DND-41 (cell line): ENCODE results near the gene ATP7A.

Source experiments
- EZH2 ChIP-seq: IDR thresholded peaks from 3 replicates; pipeline ENCODE4 v1.6.1; 2012; ENCODE audit warnings: borderline replicate concordance, low read depth, mild to moderate bottlenecking, moderate library complexity, low read length, inconsistent platforms; ENCODE audit not compliant: severe bottlenecking
- TF ChIP-seq, protein P1 (sequence below): IDR thresholded peaks from 2 replicates; pipeline ENCODE4 v1.5.1; 2012; ENCODE audit warnings: borderline replicate concordance, low read length, moderate library complexity, mild to moderate bottlenecking; ENCODE audit not compliant: poor library complexity, severe bottlenecking; ENCODE audit errors: extremely low read depth

GRCh38 chrX:77922787-77923186, 12.3 kb downstream of the ATP7A start:
- TF ChIP-seq, protein P1, sequence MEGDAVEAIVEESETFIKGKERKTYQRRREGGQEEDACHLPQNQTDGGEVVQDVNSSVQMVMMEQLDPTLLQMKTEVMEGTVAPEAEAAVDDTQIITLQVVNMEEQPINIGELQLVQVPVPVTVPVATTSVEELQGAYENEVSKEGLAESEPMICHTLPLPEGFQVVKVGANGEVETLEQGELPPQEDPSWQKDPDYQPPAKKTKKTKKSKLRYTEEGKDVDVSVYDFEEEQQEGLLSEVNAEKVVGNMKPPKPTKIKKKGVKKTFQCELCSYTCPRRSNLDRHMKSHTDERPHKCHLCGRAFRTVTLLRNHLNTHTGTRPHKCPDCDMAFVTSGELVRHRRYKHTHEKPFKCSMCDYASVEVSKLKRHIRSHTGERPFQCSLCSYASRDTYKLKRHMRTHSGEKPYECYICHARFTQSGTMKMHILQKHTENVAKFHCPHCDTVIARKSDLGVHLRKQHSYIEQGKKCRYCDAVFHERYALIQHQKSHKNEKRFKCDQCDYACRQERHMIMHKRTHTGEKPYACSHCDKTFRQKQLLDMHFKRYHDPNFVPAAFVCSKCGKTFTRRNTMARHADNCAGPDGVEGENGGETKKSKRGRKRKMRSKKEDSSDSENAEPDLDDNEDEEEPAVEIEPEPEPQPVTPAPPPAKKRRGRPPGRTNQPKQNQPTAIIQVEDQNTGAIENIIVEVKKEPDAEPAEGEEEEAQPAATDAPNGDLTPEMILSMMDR: no peak
- TF ChIP-seq EZH2: no peak
